ENCODE measurements around the gene THSD4.
"Not testable (repeated sequence)": the region's sequence is repeated elsewhere in the genome, so short reads cannot be mapped to it uniquely, and the experiment has no call there.

The THSD4 gene

GRCh38 chr15:71302861-71303410 lies 187.7 kb downstream of the THSD4 start:
- no peak for DNase-seq

GRCh38 chr15:71303977-71304376 lies 188.7 kb downstream of the THSD4 start:
- DNase-seq, result no peak

GRCh38 chr15:71304681-71305080 lies 189.4 kb downstream of the THSD4 start:
- DNase-seq, result no peak

GRCh38 chr15:71306538-71306937 lies 191.3 kb downstream of the THSD4 start:
- no peak for DNase-seq

- no peak for DNase-seq
Observed at GRCh38 chr15:71312194-71312708, 197.0 kb downstream of the THSD4 start.

- no peak for DNase-seq
Observed at GRCh38 chr15:71312731-71313460, 197.6 kb downstream of the THSD4 start.

- DNase-seq, result no peak
Observed at GRCh38 chr15:71313806-71314205, 198.5 kb downstream of the THSD4 start.

- DNase-seq, result no peak
Observed at GRCh38 chr15:71314956-71315537, 199.8 kb downstream of the THSD4 start.

GRCh38 chr15:71316911-71317310 lies 201.6 kb downstream of the THSD4 start:
- no peak for DNase-seq

- DNase-seq, result not testable (repeated sequence)
Observed at GRCh38 chr15:71319424-71319823, 204.2 kb downstream of the THSD4 start.

GRCh38 chr15:71319935-71320334 lies 204.7 kb downstream of the THSD4 start:
- DNase-seq, result no peak

- no peak for DNase-seq
Observed at GRCh38 chr15:71323082-71323481, 207.8 kb downstream of the THSD4 start.

- no peak for DNase-seq
Observed at GRCh38 chr15:71323584-71323983, 208.3 kb downstream of the THSD4 start.

- no peak for DNase-seq
Observed at GRCh38 chr15:71325481-71325880, 210.2 kb downstream of the THSD4 start.

- DNase-seq, result no peak
Observed at GRCh38 chr15:71328453-71328852, 213.2 kb downstream of the THSD4 start.

- no peak for DNase-seq
Observed at GRCh38 chr15:71329041-71329440, 213.8 kb downstream of the THSD4 start.

GRCh38 chr15:71329497-71330260 lies 214.4 kb downstream of the THSD4 start:
- no peak for DNase-seq

- DNase-seq, result no peak
Observed at GRCh38 chr15:71330638-71331162, 215.4 kb downstream of the THSD4 start.

- DNase-seq, result no peak
Observed at GRCh38 chr15:71331173-71331572, 215.9 kb downstream of the THSD4 start.

- no peak for DNase-seq
Observed at GRCh38 chr15:71332431-71333004, 217.2 kb downstream of the THSD4 start.

GRCh38 chr15:71333136-71333700 lies 217.9 kb downstream of the THSD4 start:
- no peak for DNase-seq

GRCh38 chr15:71333839-71334238 lies 218.6 kb downstream of the THSD4 start:
- DNase-seq, result no peak
